IMR-90 (cell line): ENCODE measurements around the gene FBXW11. TPM values are rescaled to one million over a fixed set of nuclear protein-coding genes. Genes with fewer than 3 reads are reported as not detected.

Experiments used
- ATAC-seq: fragments of 200-7000 bp; cut with Tn5 transposase; 2 replicates; pipeline ENCODE4 v1.9.1; 2020; ENCODE audit warnings: low read depth, mild to moderate bottlenecking, moderate library complexity
- BruUV-seq: library from RNA; stranded (reverse); fragments of 400-500 nt; replicated peaks from 2 replicates; lab custom pipeline; 2021; lab: Mats Ljungman, UMichigan
- CTCF ChIA-PET: fragments of 300-600 bp; formaldehyde crosslinking; extraction: SDS; loops from one replicate; lab custom pipeline; 2021; ENCODE audit warnings: antibody characterized with exemption; lab: Yijun Ruan, JAX
- POLR2A ChIA-PET: fragments of 300-600 bp; sonication (Branson Sonifier 250); formaldehyde crosslinking; loops from one replicate; lab custom pipeline; 2022; ENCODE audit warnings: antibody characterized with exemption; ENCODE audit not compliant: unreplicated experiment; lab: Charles Lee
- DNase-seq: peaks from one replicate; pipeline ENCODE4 v3.0.0; 2013
- H2AFZ ChIP-seq: replicated peaks from 2 replicates; pipeline ENCODE3; 2013; ENCODE audit warnings: low read length, mild to moderate bottlenecking; ENCODE audit not compliant: poor library complexity
- H2AK5ac ChIP-seq: 2 replicates; pipeline ENCODE4 v1.6.1; 2013; ENCODE audit warnings: low read depth, low read length, inconsistent platforms
- H2AK9ac ChIP-seq: replicated peaks from 2 replicates; pipeline ENCODE3; 2013; ENCODE audit warnings: mild to moderate bottlenecking, low read depth, low read length, moderate library complexity; ENCODE audit not compliant: poor library complexity
- H2BK120ac ChIP-seq: 2 replicates; pipeline ENCODE4 v1.6.1; 2013; ENCODE audit warnings: low read depth, low read length, inconsistent platforms
- H2BK15ac ChIP-seq: 3 replicates; pipeline ENCODE4 v1.6.1; 2013; ENCODE audit warnings: low read depth, low read length, inconsistent platforms
- H2BK20ac ChIP-seq: 2 replicates; pipeline ENCODE4 v1.6.1; 2013; ENCODE audit warnings: low read depth, mild to moderate bottlenecking, inconsistent platforms, low read length, moderate library complexity
- H2BK5ac ChIP-seq: 2 replicates; pipeline ENCODE4 v1.6.1; 2013; ENCODE audit warnings: mild to moderate bottlenecking, low read depth, low read length, inconsistent platforms; ENCODE audit not compliant: poor library complexity, severe bottlenecking
- H3K14ac ChIP-seq: replicated peaks from 2 replicates; pipeline ENCODE4 v1.6.1; 2013; ENCODE audit warnings: low read depth, low read length, inconsistent platforms
- H3K18ac ChIP-seq: 2 replicates; pipeline ENCODE4 v1.6.1; 2013; ENCODE audit warnings: low read depth, low read length, control low read depth
- H3K23ac ChIP-seq: 2 replicates; pipeline ENCODE4 v1.6.1; 2013; ENCODE audit warnings: low read depth, low read length, inconsistent platforms
- H3K27ac ChIP-seq: 2 replicates; pipeline ENCODE4 v1.5.1; 2013; ENCODE audit warnings: mild to moderate bottlenecking, control low read depth, low read length; ENCODE audit not compliant: insufficient read depth
- H3K27me3 ChIP-seq: 2 replicates; pipeline ENCODE4 v1.6.1; 2013; ENCODE audit warnings: low read length; ENCODE audit not compliant: control insufficient read depth, insufficient read depth
- H3K36me3 ChIP-seq: 2 replicates; pipeline ENCODE4 v1.6.1; 2013; ENCODE audit warnings: low read length, mixed read lengths; ENCODE audit not compliant: control insufficient read depth, insufficient read depth
- H3K4ac ChIP-seq: 2 replicates; pipeline ENCODE4 v1.6.1; 2013; ENCODE audit warnings: low read depth, low read length, inconsistent platforms
- H3K4me1 ChIP-seq: 2 replicates; pipeline ENCODE4 v1.6.1; 2013; ENCODE audit warnings: low read length, mixed read lengths; ENCODE audit not compliant: control insufficient read depth, insufficient read depth
- H3K4me2 ChIP-seq: 2 replicates; pipeline ENCODE4 v1.6.1; 2013; ENCODE audit warnings: low read depth, mild to moderate bottlenecking, control low read depth, low read length, moderate library complexity
- H3K4me3 ChIP-seq: 2 replicates; pipeline ENCODE4 v1.5.1; 2013; ENCODE audit warnings: low read depth, mild to moderate bottlenecking, control low read depth, low read length, moderate library complexity; ENCODE audit not compliant: insufficient read depth
- H3K56ac ChIP-seq: 2 replicates; pipeline ENCODE4 v1.6.1; 2013; ENCODE audit warnings: low read length, inconsistent platforms; ENCODE audit not compliant: insufficient read depth; ENCODE audit errors: extremely low read depth
- H3K79me1 ChIP-seq, 2 experiments: 2 replicates each; pipeline ENCODE4 v1.6.1; 2013; ENCODE audit warnings: low read length in 2 of 2, inconsistent platforms in 1 of 2, low read depth in 1 of 2
- H3K9ac ChIP-seq: 2 replicates; pipeline ENCODE4 v1.6.1; 2013; ENCODE audit warnings: low read depth, low read length, control low read depth
- H3K9me1 ChIP-seq: 2 replicates; pipeline ENCODE4 v1.6.1; 2013; ENCODE audit warnings: low read length, inconsistent platforms; ENCODE audit not compliant: insufficient read depth
- H3K9me3 ChIP-seq: 2 replicates; pipeline ENCODE4 v1.6.1; 2013; ENCODE audit warnings: low read length; ENCODE audit not compliant: control insufficient read depth, insufficient read depth
- H4K20me1 ChIP-seq: 2 replicates; pipeline ENCODE4 v1.6.1; 2013; ENCODE audit warnings: low read length, inconsistent platforms; ENCODE audit not compliant: insufficient read depth
- H4K5ac ChIP-seq: 2 replicates; pipeline ENCODE4 v1.6.1; 2013; ENCODE audit warnings: mild to moderate bottlenecking, low read depth, low read length, control low read depth
- H4K8ac ChIP-seq, 2 experiments: 2 replicates each; pipeline ENCODE4 v1.6.1; 2013; ENCODE audit warnings: low read depth in 2 of 2, low read length in 2 of 2, control low read depth in 1 of 2, inconsistent platforms in 1 of 2
- H4K91ac ChIP-seq: 2 replicates; pipeline ENCODE4 v1.6.1; 2013; ENCODE audit warnings: low read depth, low read length, inconsistent platforms; ENCODE audit not compliant: insufficient read depth
- BHLHE40 ChIP-seq: fragments of 150-350 bp; IDR thresholded peaks from 2 replicates; pipeline ENCODE4 v1.6.1; 2016; ENCODE audit warnings: mild to moderate bottlenecking, low read depth, low read length
- CEBPB ChIP-seq: IDR thresholded peaks from 2 replicates; pipeline ENCODE4 v1.6.1; 2012; ENCODE audit warnings: low read depth, low read length, improper control_type of control experiment
- CHD1 ChIP-seq: IDR thresholded peaks from 2 replicates; pipeline ENCODE4 v1.6.1; 2012; ENCODE audit warnings: low read depth, low read length, improper control_type of control experiment
- CTCF ChIP-seq: conservative IDR thresholded peaks from 2 replicates; pipeline ENCODE4 v1.5.1; 2012; ENCODE audit warnings: mild to moderate bottlenecking, low read depth, low read length, improper control_type of control experiment
- ELK1 ChIP-seq: fragments of 150-350 bp; IDR thresholded peaks from 2 replicates; pipeline ENCODE4 v1.6.1; 2016; ENCODE audit warnings: low read depth, mild to moderate bottlenecking, low read length, moderate library complexity, borderline replicate concordance
- FOS ChIP-seq: fragments of 150-350 bp; IDR thresholded peaks from 2 replicates; pipeline ENCODE4 v1.6.1; 2016; ENCODE audit warnings: low read depth, low read length
- MAFK ChIP-seq: IDR thresholded peaks from 2 replicates; pipeline ENCODE4 v1.6.1; 2012; ENCODE audit warnings: low read depth, low read length, improper control_type of control experiment
- MAZ ChIP-seq: IDR thresholded peaks from 2 replicates; pipeline ENCODE4 v1.6.1; 2012; ENCODE audit warnings: low read depth, mild to moderate bottlenecking, low read length, improper control_type of control experiment, moderate library complexity, borderline replicate concordance
- MXI1 ChIP-seq: IDR thresholded peaks from 2 replicates; pipeline ENCODE4 v1.6.1; 2012; ENCODE audit warnings: low read depth, mild to moderate bottlenecking, low read length, moderate library complexity, borderline replicate concordance
- NFE2L2 ChIP-seq: fragments of 150-350 bp; IDR thresholded peaks from 2 replicates; pipeline ENCODE4 v1.6.1; 2016; ENCODE audit warnings: low read depth, mild to moderate bottlenecking, low read length
- POLR2A ChIP-seq: IDR thresholded peaks from 2 replicates; pipeline ENCODE4 v1.6.1; 2012; ENCODE audit warnings: mild to moderate bottlenecking, low read depth, low read length
- RAD21 ChIP-seq: IDR thresholded peaks from 2 replicates; pipeline ENCODE4 v1.6.1; 2012; ENCODE audit warnings: low read length, improper control_type of control experiment
- RCOR1 ChIP-seq: IDR thresholded peaks from 2 replicates; pipeline ENCODE4 v1.6.1; 2012; ENCODE audit warnings: mild to moderate bottlenecking, low read length, improper control_type of control experiment; ENCODE audit not compliant: insufficient replicate concordance
- RFX5 ChIP-seq: IDR thresholded peaks from 2 replicates; pipeline ENCODE4 v1.8.0; 2012; ENCODE audit warnings: low read depth, mild to moderate bottlenecking, low read length, moderate library complexity
- SMC3 ChIP-seq: fragments of 150-350 bp; IDR thresholded peaks from 2 replicates; pipeline ENCODE4 v1.6.1; 2016; ENCODE audit warnings: low read depth, mild to moderate bottlenecking, antibody characterized with exemption, low read length, moderate library complexity
- USF2 ChIP-seq: fragments of 150-350 bp; IDR thresholded peaks from 2 replicates; pipeline ENCODE4 v1.6.1; 2017; ENCODE audit warnings: mild to moderate bottlenecking, antibody characterized with exemption, low read length, low read depth
- WGBS, 2 experiments: methylation state at CpG; one replicate each; pipeline versions ENCODE4 v1.1.5 to v1.1.7; 2013; ENCODE audit warnings: missing lambda C conversion rate in 2 of 2; ENCODE audit not compliant: insufficient read length in 1 of 2; ENCODE audit errors: extremely low coverage in 2 of 2; 5-methylcytosine and 5-hydroxymethylcytosine counted together
- dilution Hi-C: fragments of 300-500 bp; cut with HindIII; formaldehyde crosslinking; loops from one replicate; pipeline ENCODE4 v1.14.3; 2018; ENCODE audit warnings: low sequenced_read_pairs; ENCODE audit not compliant: unreplicated experiment
- in situ Hi-C: fragments of 300-500 bp; cut with MboI; formaldehyde crosslinking; loops from 3 replicates; pipeline ENCODE4 v1.14.3; 2019; ENCODE audit warnings: low sequenced_read_pairs, inconsistent platforms, mixed read lengths
- intact Hi-C: fragments of 100-400 bp; cut with micrococcal nuclease; formaldehyde crosslinking; loops from 2 replicates; pipeline ENCODE4 v1.10.0; 2022
- polyA plus RNA-seq, 3 experiments: library from polyadenylated mRNA; depleted of rRNA; stranded (reverse); fragments of >200 nt; gene quantifications; 2 replicates each; pipeline ENCODE4 v1.2.3, GENCODE V29; 2012; ENCODE audit warnings: low replicate concordance in 1 of 3
- total RNA-seq: library from RNA; depleted of rRNA; stranded (reverse); fragments of >200 nt; gene quantifications from 2 replicates; pipeline ENCODE4 v1.2.3, GENCODE V29; 2012

The FBXW11 gene
- total and polyA plus RNA-seq, 2 of the 4 experiments (the other 2 are of a cell fraction) = 34.3 to 97.1 TPM

- no CpG with 5 or more reads among the region's 1 CpG for WGBS, 2 experiments
- Histone ChIP-seq H2AK5ac (no peak overlapping the region), H3K36me3 (peaks cover 46% of the 10 kb centered on the region), H2BK15ac (no peak overlapping the region), H3K79me1 (peaks cover 0 to 3% of the 10 kb centered on the region in 2 experiments; a peak in 2 of 4 replicates), H2AK9ac (no peak overlapping the region), H3K9me3 (no peaks in the 10 kb centered on the region), H3K27ac (no peak overlapping the region), H3K4me3 (no peak overlapping the region), H2AFZ (no peak overlapping the region), H3K56ac (no peak overlapping the region), H3K23ac (no peak overlapping the region), H3K9me1 (peaks cover 4% of the 10 kb centered on the region; the same call in 1 of the 2 replicates), H3K4me2 (no peak overlapping the region), H3K14ac (no peak overlapping the region), H3K4me1 (no peaks in the 10 kb centered on the region), H2BK120ac (no peak overlapping the region), H2BK5ac (no peak overlapping the region), H2BK20ac (no peak overlapping the region), H3K9ac (no peak overlapping the region), H4K8ac (no peak overlapping the region), H3K18ac (no peak overlapping the region), H4K5ac (no peak overlapping the region), H4K91ac (no peak overlapping the region), H4K20me1 (no peaks in the 10 kb centered on the region), H3K27me3 (no peaks in the 10 kb centered on the region), H3K4ac (no peak overlapping the region)
- in situ Hi-C loops (loop anchor here (10.0 to 25.0 kb wide), 3 partner anchors 133 to 633 kb away; partner anchors contain the start of gene FGF18), dilution Hi-C loops (no loop called here), intact Hi-C loops (no loop called here)
- no TSS peak for BruUV-seq
- CTCF ChIA-PET = no interaction called here
- DNase-seq (no peak), ATAC-seq (no peak)
- POLR2A ChIA-PET = no interaction called here
- TF ChIP-seq MXI1 (no peak), MAZ (no peak), RAD21 (no peak), FOS (no peak), SMC3 (no peak), BHLHE40 (no peak), RCOR1 (no peak), MAFK (no peak), USF2 (no peak), CEBPB (no peak), POLR2A (no peak), CHD1 (no peak), CTCF (no peak), RFX5 (no peak), NFE2L2 (no peak), ELK1 (no peak)
Observed at GRCh38 chr5:172048170-172048422, 41.7 kb upstream of the FBXW11 start.
